ENCODE results near the gene SEMA3E.
"Not testable (repeated sequence)": the region's sequence is repeated elsewhere in the genome, so short reads cannot be mapped to it uniquely, and the experiment has no call there.

Gene SEMA3E

GRCh38 chr7:83492802-83493201, 156.1 kb downstream of the SEMA3E start:
- FAIRE-seq, result no peak

GRCh38 chr7:83487801-83488200, 161.1 kb downstream of the SEMA3E start:
- DNase-seq (ENCODE audit: low spot score) (no peak), FAIRE-seq (no peak)

More at GRCh38 chr7:83492802-83493201, 156.1 kb downstream of the SEMA3E start:
- DNase-seq (ENCODE audit: low spot score), result no peak

DNA sequence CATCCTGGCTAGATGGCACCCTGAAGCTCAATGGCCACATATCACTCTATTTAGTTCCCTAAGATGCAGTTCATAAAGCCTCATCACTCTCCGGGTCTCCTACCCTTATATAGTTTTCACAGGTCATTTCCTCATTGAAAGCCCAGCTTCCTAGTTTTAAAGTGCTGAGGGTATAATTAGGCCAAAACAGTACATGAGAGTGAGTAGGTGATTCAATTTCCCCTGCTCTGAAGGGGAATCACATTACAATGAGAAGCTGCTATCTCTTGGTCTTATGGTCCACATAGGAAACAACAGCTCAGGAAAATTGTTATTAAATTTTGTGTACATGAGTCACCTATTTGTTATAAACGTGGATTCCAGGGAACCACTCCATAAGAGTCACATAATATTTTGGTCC, 162.0 kb downstream of the SEMA3E start:
- FAIRE-seq (no peak), DNase-seq (ENCODE audit: low spot score) (no peak)

GRCh38 chr7:83486536-83486935, 162.4 kb downstream of the SEMA3E start:
- FAIRE-seq, result no peak
- no peak for DNase-seq (ENCODE audit: low spot score)

DNA sequence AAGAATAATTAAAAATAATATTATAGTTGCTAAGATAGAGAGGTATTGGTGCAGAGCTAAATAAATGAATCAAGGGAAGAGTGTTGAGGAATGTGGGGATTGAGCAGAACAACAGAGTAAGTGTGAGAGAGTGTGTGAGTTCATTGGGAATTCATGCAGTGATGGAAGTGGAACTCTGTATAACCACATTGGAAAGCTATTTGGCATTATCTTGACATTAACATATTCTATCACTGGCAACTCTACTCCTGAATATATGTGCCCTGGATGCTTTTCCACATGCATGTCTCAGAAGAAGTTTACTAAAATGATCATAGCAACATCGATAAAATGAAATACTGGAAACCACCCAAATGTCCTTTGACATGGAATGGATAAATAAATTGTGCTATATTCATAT, 164.1 kb downstream of the SEMA3E start:
- FAIRE-seq (no peak), DNase-seq (ENCODE audit: low spot score) (no peak)

DNA sequence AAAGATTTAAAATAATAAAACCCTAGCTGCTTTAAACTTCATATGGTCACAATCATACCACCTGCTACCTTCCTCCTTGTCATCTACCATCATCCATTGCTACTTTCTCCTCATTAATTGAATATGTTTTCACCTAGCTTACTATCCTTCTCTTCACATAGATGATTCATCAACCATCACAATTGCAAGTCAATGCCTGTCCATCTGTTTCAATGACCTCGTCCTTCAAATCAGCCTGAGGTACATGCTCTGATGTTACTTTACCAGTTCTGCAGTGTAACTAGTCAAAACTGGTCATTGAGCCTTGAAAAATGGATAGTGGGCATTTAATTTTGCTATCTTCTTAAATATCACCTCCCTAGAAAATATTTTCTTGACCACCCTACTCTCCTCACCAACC, 164.7 kb downstream of the SEMA3E start:
- no peak for FAIRE-seq

GRCh38 chr7:83478616-83479015, 170.3 kb downstream of the SEMA3E start:
- DNase-seq (ENCODE audit: low spot score), result no peak
- no peak for FAIRE-seq

More for the DNA sequence above, 164.7 kb downstream of the SEMA3E start:
- DNase-seq (ENCODE audit: low spot score), result no peak

GRCh38 chr7:83476511-83477050, 172.4 kb downstream of the SEMA3E start:
- DNase-seq (ENCODE audit: low spot score), result no peak
- FAIRE-seq, result no peak

- DNase-seq (ENCODE audit: low spot score), result no peak
- FAIRE-seq, result no peak
These were observed 173.5 kb downstream of the SEMA3E start for GRCh38 chr7:83475420-83475819.

DNA sequence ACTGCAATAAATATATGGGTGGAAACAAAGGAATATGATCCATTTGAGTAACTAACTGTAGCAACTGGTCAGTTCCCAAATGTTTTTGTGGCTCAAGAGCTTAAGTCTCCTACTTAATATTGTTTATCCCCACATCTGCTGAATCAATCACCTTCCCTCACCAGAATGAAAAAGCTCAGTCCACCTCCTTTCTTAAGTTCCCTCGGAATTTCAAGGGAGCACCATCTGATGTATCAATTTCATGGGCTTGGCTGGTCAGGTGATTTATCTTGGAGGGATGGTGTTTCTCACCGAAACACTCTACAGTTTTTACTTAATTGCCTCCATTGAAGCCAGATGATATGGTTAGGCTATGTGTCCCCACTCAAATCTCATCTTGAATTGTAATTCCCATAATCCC, 176.6 kb downstream of the SEMA3E start:
- FAIRE-seq, result no peak

DNA sequence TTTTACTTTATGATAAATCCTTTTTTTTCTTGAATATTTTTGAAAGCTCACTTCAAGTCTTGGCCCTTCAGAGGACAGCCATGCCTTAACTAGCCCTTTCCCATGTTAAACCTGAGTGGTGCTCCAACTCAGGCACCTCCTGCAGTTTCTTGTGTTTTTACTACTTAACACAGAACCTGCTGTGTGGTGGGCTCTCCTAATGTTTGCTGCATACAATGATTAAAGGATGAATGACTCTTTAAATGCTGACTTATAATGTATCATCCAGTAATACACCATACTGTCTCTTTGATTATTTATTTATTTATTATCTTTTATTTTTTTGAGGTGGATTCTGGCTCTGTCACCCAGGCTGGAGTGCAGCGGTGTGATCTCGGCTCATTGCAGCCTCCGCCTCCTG, 179.4 kb downstream of the SEMA3E start:
- no peak for FAIRE-seq
- DNase-seq (ENCODE audit: low spot score), result peak; percentile 27

More for the DNA sequence above, 176.6 kb downstream of the SEMA3E start:
- DNase-seq (ENCODE audit: low spot score), result no peak

DNA sequence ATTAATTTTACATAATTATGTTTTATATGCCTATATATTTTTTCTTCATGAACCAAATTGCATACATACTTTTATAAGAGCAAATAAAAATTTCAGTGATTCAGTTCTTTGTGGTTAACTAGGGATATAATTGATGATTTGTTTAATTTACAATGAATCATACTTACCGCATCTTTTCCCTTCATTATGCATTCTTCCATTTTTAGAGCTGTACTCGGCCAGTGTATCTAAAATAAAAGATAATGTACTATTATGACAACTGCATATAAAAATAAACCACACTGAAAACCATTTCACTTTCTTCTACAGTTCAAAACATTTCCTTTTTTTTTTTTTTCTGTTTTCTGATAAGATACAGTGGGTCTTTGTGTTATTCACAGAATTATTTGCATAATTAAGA, 179.9 kb downstream of the SEMA3E start:
- FAIRE-seq, result no peak
- DNase-seq (ENCODE audit: low spot score), result peak; percentile 73

GRCh38 chr7:83468251-83468739, 180.6 kb downstream of the SEMA3E start:
- DNase-seq (ENCODE audit: low spot score), result peak; percentile 100
- FAIRE-seq, result peak; percentile 99

DNA sequence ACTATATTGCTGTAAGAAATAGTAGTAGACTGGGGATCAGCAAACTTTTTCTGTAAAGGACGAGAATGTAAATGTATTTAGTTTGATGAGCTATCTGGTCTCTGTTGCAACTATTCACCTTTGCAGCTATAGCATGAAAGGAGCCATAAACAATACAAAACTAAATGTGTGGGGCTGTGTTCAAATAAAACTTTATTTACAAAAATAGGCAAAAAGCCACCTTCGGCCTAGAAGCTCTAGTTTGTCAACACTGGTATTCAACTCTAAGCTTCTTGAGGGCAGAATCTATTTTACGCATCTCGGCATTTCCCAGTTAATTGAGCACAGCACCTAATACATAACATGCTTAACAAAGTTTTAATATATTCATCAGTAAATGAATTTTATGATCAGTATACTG, 181.4 kb downstream of the SEMA3E start:
- no peak for DNase-seq (ENCODE audit: low spot score)
- FAIRE-seq, result no peak

- no peak for FAIRE-seq
- DNase-seq (ENCODE audit: low spot score), result no peak
These were observed 182.0 kb downstream of the SEMA3E start for GRCh38 chr7:83466956-83467355.

DNA sequence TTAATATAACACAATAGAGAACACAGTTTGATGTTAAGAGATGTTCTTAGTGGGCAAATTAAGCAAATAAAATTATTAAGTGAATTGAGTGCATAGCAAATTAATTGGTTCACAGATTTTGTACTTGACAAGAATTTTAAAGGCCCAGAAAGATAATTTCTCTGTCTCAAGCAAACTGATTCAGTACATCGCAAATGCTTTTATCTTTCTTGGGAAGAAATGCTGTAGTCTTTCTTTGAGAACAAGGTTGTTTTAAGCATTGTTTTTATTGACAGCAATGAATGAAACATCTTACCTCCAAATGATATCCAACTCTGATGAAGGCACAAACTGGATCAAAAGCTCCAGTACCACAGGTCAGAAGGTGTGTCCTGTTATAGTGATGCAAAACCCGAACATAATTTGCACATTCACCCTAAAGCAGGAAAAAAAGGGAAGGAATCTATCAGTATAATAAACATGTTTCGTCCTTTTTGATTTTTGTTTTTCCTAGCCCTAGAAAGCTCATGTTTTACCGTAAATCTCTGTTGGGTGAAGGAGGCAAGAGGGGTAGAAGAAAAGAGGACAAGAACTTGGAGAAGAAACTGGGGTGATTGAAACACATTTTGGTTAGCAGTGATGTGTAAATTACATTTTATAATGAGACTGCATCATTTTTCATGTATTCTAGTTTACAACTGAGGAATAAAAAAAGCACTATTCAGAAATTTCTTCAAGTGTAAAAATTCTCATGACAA, 182.6 kb downstream of the SEMA3E start:
- no peak for FAIRE-seq
- DNase-seq (ENCODE audit: low spot score), result no peak

DNA sequence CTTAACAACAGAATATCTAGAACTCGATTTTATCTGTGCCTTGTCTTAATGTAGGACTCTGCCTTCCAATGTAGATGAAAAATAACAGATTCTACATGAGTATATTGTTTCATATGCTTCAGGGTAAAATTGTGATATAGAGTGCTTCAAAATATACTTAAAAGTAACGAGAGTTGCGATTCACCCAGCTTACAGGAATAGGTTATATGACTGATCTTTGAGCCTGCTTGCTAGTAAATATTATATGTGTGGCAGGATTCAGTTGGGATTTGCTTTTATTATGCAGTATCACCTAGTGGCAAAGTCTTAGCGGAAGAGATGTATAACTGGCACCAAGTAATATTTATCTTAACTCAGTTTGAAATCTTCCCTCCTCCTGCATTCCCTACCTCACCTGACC, 183.3 kb downstream of the SEMA3E start:
- FAIRE-seq (no peak), DNase-seq (ENCODE audit: low spot score) (no peak)

DNA sequence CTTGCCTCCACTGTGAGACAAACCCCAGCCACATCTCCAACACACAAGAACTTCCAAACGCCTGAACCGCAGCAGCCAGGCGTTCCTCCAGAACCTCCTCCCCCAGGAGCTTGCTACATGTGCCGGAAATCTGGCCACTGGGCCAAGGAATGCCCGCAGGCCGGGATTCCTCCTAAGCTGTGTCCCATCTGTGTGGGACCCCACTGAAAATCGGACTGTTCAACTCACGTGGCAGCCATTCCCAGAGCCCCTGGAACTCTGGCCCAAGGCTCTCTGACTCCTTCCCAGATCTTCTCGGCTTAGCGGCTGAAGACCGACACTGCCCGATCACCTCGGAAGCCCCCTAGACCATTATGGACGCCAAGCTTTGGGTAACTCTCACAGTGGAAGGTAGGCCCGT, 187.1 kb downstream of the SEMA3E start:
- not testable (repeated sequence) for DNase-seq (ENCODE audit: low spot score); FAIRE-seq

GRCh38 chr7:83459930-83460653, 188.8 kb downstream of the SEMA3E start:
- not testable (repeated sequence) for DNase-seq (ENCODE audit: low spot score); FAIRE-seq

DNA sequence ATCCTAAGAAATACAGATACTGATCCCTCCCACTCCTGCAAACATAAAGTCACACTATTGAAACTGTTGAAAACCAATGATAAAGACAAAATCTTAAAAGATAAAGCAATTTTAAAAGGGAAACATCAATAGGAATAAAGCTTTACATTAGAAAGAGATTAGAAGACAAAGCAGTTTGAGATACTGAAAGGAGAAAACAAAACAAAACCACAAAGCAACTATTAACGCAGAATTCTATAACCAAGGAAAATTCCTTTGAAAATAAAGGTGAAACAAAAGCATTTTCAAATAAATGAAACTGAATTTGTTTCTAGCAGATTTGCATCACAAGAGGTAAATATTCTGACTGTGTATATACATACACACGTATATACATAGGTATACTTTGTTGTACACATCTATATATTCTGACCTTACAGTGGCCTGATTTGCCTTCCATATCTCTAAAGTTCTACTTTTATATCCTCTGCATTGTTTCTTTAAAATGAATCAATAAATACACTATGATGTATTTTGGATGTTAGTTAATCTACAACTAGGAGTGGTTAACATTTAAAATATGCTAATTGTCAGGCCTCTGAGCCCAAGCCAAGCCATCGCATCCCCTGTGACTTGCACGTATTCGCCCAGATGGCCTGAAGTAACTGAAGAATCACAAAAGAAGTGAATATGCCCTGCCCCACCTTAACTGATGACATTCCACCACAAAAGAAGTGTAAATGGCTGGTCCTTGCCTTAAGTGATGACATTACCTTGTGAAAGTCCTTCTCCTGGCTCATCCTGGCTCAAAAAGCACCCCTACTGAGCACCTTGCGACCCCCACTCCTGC, 189.6 kb downstream of the SEMA3E start:
- not testable (repeated sequence) for FAIRE-seq

More for the DNA sequence above, 189.6 kb downstream of the SEMA3E start:
- DNase-seq (ENCODE audit: low spot score), result not testable (repeated sequence)
